Glutamatergic neuron (in vitro differentiated cells): ENCODE measurements around the gene MUC4. TPM values are rescaled to one million over a fixed set of nuclear protein-coding genes. Genes with fewer than 3 reads are reported as not detected.
"Not testable (repeated sequence)": the region's sequence is repeated elsewhere in the genome, so short reads cannot be mapped to it uniquely, and the experiment has no call there.

Experiments
- DNase-seq: peaks from one replicate; pipeline ENCODE4 v3.0.0; 2022
- H3K27ac Mint-ChIP-seq: one replicate; pipeline ENCODE4 v1.8.0; 2020; ENCODE audit warnings: mild to moderate bottlenecking, mixed read lengths, inconsistent platforms; ENCODE audit not compliant: unreplicated experiment
- H3K27me3 Mint-ChIP-seq: one replicate; pipeline ENCODE4 v1.8.0; 2020; ENCODE audit warnings: mild to moderate bottlenecking, moderate library complexity, mixed read lengths, inconsistent platforms; ENCODE audit not compliant: unreplicated experiment
- H3K36me3 Mint-ChIP-seq: one replicate; pipeline ENCODE4 v1.8.0; 2020; ENCODE audit warnings: mild to moderate bottlenecking, mixed read lengths, inconsistent platforms; ENCODE audit not compliant: unreplicated experiment
- H3K4me1 Mint-ChIP-seq: one replicate; pipeline ENCODE4 v1.8.0; 2020; ENCODE audit warnings: mild to moderate bottlenecking, low read depth, mixed read lengths, inconsistent platforms; ENCODE audit not compliant: unreplicated experiment
- H3K4me3 Mint-ChIP-seq: one replicate; pipeline ENCODE4 v1.8.0; 2020; ENCODE audit warnings: mild to moderate bottlenecking, mixed read lengths, inconsistent platforms; ENCODE audit not compliant: unreplicated experiment
- H3K9me3 Mint-ChIP-seq: one replicate; pipeline ENCODE4 v1.8.0; 2020; ENCODE audit warnings: mild to moderate bottlenecking, moderate library complexity, mixed read lengths, inconsistent platforms; ENCODE audit not compliant: unreplicated experiment
- CTCF ChIP-seq: fragments of 200-600 bp; sonication (generic); IDR thresholded peaks from one replicate; pipeline ENCODE4 v1.5.0; 2021; ENCODE audit not compliant: partially characterized antibody, unreplicated experiment
- total RNA-seq: library from RNA; stranded (reverse); fragmentation: NEBNext Ultra II Directional; extraction: Animal tissue kit (Norgen Biotek cat#: 25700); gene quantifications from one replicate; pipeline ENCODE4 v1.2.1, GENCODE V29; 2021; ENCODE audit not compliant: unreplicated experiment

The MUC4 gene
- total RNA-seq, 1 donor from 2014 or later, result 2.5 TPM

- Mint-ChIP-seq H3K27me3 (peaks cover 4% of the 10 kb centered on the region), H3K4me1 (no peaks in the 10 kb centered on the region), H3K27ac (no peak overlapping the region), H3K9me3 (peaks cover 2% of the 10 kb centered on the region), H3K4me3 (no peak overlapping the region), H3K36me3 (no peaks in the 10 kb centered on the region)
- DNase-seq, result no peak
- no peak for TF ChIP-seq CTCF
Measured at GRCh38 chr3:195825857-195826804, 14.4 kb upstream of the MUC4 start.

GRCh38 chr3:195825191-195825588, 13.5 kb upstream of the MUC4 start:
- H3K4me1 Mint-ChIP-seq, result no peaks in the 10 kb centered on the region
- H3K27me3 Mint-ChIP-seq, result peaks cover 2% of the 10 kb centered on the region
- peaks cover 2% of the 10 kb centered on the region for H3K9me3 Mint-ChIP-seq
- no peak for TF ChIP-seq CTCF
- H3K4me3 Mint-ChIP-seq, result no peak overlapping the region
- H3K36me3 Mint-ChIP-seq, result no peaks in the 10 kb centered on the region
- H3K27ac Mint-ChIP-seq, result no peak overlapping the region
- DNase-seq, result no peak

GRCh38 chr3:195824425-195825190, 12.9 kb upstream of the MUC4 start:
- not testable (repeated sequence) for DNase-seq, H3K4me3 Mint-ChIP-seq, H3K36me3 Mint-ChIP-seq, H3K9me3 Mint-ChIP-seq, H3K27me3 Mint-ChIP-seq, H3K27ac Mint-ChIP-seq, H3K4me1 Mint-ChIP-seq

GRCh38 chr3:195823999-195824398, 12.3 kb upstream of the MUC4 start:
- no peak for DNase-seq
- Mint-ChIP-seq H3K9me3 (peaks cover 2% of the 10 kb centered on the region), H3K27ac (no peak overlapping the region), H3K4me3 (no peak overlapping the region), H3K36me3 (no peaks in the 10 kb centered on the region), H3K4me1 (peaks cover 1% of the 10 kb centered on the region), H3K27me3 (peaks cover 1% of the 10 kb centered on the region)
- TF ChIP-seq CTCF, result no peak

- H3K4me1 Mint-ChIP-seq, result peaks cover 1% of the 10 kb centered on the region
- peaks cover 1% of the 10 kb centered on the region for H3K27me3 Mint-ChIP-seq
- DNase-seq, result no peak
- no peak for TF ChIP-seq CTCF
- peaks cover 2% of the 10 kb centered on the region for H3K9me3 Mint-ChIP-seq
- H3K4me3 Mint-ChIP-seq, result no peak overlapping the region
- no peaks in the 10 kb centered on the region for H3K36me3 Mint-ChIP-seq
- H3K27ac Mint-ChIP-seq, result no peak overlapping the region
Measured at GRCh38 chr3:195823280-195823679, 11.6 kb upstream of the MUC4 start.
